Stimulated activated CD4-positive, alpha-beta T cell treated with anti-CD3 and anti-CD28 coated beads, Interleukin-15, amount 100 ng/mL, for 24 hours (primary cell): ENCODE measurements around the gene ZMYM4.

Experiments used
- DNase-seq: peaks from one replicate; pipeline ENCODE4 v3.0.0-alpha.2; 2020

Gene ZMYM4

GRCh38 chr1:35278886-35279554 lies 10.5 kb downstream of the ZMYM4 start:
- no peak for DNase-seq

- DNase-seq: no peak
Observed at GRCh38 chr1:35279555-35279904, 11.0 kb downstream of the ZMYM4 start.

DNA sequence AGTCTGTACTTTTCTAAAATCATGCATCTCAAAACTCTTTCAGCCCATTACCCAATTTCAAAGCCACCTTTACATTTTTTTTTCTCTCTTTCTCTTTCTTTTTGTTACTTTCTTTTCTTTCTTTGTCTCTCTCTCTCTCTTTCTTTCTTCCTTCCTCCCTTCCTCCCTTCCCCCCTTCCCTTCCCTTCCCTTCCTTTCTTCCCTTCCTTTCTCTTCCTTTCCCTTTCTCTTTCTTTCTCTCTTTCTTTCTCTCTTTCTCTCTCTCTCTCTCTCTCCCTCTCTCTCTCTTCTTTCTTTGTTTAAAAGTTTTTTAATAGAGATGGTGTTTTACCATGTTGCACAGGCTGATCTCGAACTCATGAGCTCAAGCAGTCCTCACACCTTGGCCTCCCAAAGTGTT lies 11.5 kb downstream of the ZMYM4 start:
- DNase-seq: no peak

DNA sequence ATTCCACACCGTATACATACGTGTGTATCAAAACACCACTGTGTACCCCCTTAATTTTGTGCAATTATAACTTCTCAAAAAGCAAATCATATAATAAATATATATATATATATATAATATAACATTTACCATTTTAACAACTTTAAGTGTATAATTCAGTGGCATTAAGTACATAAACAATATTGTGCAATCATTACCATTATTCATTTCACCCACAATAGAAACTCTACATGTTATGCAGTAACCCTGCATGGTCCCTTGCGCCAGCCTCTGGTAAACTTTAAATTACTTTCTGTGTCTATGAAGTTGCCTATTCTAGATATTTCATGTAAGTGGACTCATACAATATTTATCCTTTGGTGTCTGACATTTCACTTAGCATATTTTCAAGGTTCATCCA lies 13.1 kb downstream of the ZMYM4 start:
- DNase-seq: no peak

DNA sequence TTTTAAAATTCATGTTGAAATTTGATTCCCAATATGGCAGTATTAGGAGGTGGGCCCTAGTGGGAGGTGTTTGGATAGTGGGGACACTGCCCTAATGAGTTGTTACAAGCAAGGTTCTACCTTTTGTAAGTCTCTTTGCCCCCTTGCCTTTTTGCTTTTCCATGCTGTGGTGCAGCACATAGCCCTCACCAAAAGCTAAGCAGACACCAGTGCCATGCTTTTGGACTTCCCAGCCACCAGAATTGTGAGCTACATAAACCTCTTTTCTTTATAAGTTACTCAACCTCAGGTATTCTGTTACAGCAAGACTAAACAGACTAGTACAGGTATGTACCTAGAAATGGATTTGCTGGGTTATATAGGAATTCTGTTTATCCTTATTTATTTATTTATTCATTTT lies 13.7 kb downstream of the ZMYM4 start:
- DNase-seq: no peak

- DNase-seq: no peak
Observed at GRCh38 chr1:35284852-35285251, 16.3 kb downstream of the ZMYM4 start.

GRCh38 chr1:35285771-35286606 lies 17.5 kb downstream of the ZMYM4 start:
- DNase-seq: no peak

GRCh38 chr1:35287807-35288640 lies 19.5 kb downstream of the ZMYM4 start:
- no peak for DNase-seq

DNA sequence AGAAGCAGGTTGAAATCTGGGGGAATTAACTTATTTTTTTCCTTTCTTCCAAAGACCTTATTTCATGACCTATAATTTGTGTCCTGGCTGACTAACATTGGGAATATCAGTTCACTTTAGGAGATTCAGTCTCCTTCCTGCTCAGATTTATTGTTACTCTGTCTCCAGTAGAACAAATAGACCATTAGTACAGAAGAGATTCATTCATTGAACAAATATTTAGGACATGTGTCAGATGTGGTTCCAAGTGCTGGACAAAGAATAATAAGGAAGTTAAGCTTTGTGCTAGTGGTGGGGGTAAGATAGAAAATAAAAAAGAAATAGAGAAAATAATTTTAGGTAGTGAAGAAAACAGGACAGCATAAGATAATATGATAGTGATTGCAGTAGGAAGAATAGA lies 20.3 kb downstream of the ZMYM4 start:
- no peak for DNase-seq

DNA sequence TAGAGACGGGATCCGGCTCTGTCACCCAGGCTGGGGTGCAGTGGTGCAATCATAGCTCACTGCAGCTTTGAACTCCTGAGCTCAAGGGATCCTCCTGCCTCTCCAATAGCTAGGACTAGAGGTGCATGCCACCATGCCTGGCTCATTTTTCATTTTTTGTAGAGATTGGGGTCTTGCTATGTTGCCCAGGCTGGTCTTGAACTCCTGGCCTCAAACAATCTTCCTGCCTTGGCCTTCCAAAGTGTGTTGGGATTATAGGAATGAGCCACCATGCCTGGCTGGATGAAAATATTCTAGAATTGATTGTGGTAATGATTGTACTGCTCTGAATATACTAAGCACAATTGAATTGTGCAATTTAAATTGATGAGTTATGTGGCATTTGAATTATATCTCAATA lies 21.9 kb downstream of the ZMYM4 start:
- DNase-seq: no peak

- DNase-seq: no peak
Observed at GRCh38 chr1:35294809-35295208, 26.3 kb downstream of the ZMYM4 start.

DNA sequence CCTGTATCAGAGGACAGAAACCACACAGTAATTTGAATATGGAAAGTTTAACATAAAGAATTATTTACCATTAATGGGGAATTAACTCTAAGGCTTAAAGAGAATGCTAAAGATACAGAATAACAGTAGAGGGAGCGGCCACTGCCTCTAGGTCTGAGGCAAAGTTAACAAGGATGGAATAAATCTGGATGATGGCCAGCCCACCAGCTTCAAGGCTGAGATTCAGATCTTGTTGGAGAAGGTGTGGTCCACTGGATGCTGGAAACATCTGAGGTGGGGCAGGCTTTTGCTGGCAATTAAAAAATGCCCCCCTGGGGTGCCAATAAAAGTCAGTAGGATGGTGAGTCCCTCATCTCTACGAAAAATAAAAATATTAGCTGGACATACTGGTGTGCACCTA lies 29.4 kb downstream of the ZMYM4 start:
- DNase-seq: no peak

GRCh38 chr1:35298464-35298863 lies 30.0 kb downstream of the ZMYM4 start:
- DNase-seq: peak; percentile 6

GRCh38 chr1:35300376-35300775 lies 31.9 kb downstream of the ZMYM4 start:
- DNase-seq: no peak

DNA sequence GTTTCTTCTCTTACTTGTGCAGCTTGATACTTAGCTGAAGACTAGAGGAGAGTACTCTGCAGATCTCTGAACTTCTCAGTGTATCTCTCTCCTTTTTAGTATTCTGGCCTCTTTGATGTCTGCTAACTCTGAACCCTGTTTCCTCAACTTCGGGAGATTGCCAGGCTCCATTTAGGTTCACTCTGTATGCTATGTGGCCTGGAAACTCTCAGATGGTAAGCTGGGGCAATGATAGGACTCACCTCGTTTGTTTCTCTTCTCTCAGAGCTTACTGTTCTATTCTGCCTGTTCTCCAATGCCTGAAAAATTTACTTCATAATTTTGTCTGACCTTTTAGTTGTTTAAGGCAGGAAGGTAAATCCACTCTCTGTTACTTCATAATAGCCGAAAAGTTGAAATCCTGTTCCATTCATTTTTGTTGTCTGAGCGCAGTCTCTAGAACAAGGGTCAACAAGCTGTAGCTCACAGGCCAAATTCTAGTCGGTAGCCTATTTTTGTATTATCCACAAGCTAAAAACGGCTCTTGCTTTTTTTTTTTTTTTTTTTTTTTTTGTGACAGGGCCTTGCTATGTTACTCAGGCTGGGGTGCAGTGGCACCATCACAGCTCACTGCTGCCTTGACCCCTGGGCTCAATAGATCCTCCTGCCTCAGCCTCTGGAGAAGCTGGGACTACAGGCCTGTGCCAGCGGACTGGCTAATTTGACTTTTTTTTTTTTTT lies 33.3 kb downstream of the ZMYM4 start:
- no peak for DNase-seq

DNA sequence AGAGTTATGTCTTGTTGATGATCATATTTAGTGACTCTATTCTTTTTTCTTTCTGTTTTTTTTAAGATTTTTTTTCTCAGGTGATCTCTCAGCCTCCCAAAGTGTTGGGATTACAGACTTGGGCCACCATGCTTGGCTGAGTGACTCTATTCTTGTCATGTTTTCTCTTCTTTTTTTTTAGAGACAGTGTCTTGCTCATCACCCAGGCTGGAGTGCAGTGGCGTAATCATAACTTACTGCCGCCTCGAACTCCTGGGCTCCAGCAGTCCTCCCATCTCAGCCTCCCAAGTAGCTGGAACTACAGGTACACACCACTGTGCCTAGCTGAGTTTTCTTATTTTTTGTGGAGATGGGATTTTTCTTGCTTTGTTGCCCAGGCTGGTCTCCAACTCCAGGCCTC lies 36.9 kb downstream of the ZMYM4 start:
- DNase-seq: no peak

DNA sequence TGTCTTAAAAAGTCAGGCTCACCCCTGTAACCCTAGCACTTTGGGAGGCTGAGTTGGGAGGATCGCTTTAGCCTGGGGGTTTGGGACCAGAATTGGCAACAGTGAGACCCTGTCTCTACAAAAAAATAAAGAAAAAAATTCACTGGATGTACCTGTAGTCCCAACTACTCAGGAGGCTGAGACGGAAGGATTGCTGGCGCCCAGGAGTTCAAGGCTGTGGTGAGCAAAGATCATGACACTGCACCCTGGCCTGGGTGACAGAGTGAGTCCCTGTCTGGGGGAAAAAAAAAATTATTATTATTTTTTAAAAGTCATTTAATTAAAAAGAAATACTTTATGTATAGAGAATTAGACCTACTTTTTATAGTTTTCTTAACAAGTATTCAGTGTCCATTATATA lies 47.1 kb downstream of the ZMYM4 start:
- no peak for DNase-seq

DNA sequence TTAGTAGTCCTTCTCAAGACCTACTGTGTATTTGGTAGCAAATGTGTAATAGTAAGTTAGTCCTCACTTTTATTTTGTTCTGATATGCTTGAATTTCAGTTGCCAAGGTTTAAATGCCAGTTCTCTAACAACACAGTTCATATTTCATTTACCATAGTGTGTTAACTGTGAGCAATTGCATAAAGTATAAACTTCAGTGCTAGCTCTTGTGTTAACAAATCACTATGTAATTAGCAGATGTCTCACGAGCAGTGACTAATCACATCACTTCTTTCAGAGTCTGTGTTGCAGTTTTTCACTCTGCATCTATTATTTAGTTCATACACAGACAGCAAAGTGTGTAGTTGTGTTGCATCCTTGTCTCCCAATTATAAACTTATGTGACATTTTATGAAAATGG lies 47.8 kb downstream of the ZMYM4 start:
- DNase-seq: no peak

- DNase-seq: no peak
Observed at GRCh38 chr1:35319988-35320713, 51.6 kb downstream of the ZMYM4 start.

DNA sequence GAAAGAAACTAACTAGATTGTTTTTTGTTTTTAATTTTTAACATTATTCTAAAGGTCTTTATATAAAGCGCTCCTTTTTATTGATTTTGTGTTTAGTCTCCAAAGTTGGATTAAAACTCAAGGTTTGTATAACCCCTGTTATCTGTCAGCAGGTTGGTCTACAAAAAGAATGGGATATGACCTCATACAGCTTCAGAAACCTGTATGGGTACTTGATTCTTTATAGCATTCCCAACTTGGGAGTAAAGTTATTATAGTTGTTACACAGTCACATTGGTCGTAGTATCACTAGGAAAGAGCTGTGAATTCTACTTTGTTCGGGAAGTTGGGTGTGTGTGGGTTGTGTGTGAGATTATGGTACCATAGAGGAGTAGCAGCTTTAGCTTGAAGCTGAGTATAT lies 52.4 kb downstream of the ZMYM4 start:
- no peak for DNase-seq

- no peak for DNase-seq
Observed at GRCh38 chr1:35324486-35324885, 56.0 kb downstream of the ZMYM4 start.

DNA sequence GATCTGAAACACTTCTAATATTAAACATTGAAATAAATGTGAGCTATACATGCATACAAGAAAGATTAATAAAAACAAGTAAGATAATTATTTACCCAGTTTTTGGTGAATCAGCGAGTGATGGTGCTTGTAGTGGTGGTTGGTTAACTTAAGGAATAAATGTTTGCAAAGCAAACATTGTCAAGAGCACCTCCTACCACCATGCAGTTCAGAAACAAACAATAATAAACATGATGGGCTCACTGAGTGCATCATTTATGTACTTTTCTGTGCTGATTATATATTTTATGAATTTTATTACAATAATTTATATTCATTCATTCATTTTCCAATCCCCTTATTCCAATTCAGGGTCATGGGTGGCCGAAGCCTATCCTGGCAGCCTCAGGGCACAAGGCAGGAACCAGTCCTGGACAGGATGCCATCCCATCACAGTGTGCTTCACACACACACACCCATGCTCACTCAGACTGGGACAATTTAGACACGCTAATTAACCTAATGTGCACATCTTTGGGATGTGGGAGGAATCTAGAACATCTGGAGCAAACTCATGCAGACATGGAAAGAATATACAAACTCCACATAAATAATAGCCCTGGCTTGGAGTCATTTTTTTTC lies 57.8 kb downstream of the ZMYM4 start:
- no peak for DNase-seq
